Measurements from ENCODE around the gene ASB16. TPM values are rescaled to one million over a fixed set of nuclear protein-coding genes. Genes with fewer than 3 reads are reported as not detected.
A peak's percentile ranks its signal among the peaks of the same experiment; 100 is the strongest.
"Not testable (repeated sequence)": the region's sequence is repeated elsewhere in the genome, so short reads cannot be mapped to it uniquely, and the experiment has no call there.

Gene ASB16, protein sequence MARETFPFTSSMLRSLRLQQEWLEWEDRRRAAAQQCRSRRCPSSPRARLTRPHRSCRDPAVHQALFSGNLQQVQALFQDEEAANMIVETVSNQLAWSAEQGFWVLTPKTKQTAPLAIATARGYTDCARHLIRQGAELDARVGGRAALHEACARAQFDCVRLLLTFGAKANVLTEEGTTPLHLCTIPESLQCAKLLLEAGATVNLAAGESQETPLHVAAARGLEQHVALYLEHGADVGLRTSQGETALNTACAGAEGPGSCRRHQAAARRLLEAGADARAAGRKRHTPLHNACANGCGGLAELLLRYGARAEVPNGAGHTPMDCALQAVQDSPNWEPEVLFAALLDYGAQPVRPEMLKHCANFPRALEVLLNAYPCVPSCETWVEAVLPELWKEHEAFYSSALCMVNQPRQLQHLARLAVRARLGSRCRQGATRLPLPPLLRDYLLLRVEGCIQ
- total RNA-seq, result 0.17 TPM in 1 of 2 replicates, not detected in the other

DNA sequence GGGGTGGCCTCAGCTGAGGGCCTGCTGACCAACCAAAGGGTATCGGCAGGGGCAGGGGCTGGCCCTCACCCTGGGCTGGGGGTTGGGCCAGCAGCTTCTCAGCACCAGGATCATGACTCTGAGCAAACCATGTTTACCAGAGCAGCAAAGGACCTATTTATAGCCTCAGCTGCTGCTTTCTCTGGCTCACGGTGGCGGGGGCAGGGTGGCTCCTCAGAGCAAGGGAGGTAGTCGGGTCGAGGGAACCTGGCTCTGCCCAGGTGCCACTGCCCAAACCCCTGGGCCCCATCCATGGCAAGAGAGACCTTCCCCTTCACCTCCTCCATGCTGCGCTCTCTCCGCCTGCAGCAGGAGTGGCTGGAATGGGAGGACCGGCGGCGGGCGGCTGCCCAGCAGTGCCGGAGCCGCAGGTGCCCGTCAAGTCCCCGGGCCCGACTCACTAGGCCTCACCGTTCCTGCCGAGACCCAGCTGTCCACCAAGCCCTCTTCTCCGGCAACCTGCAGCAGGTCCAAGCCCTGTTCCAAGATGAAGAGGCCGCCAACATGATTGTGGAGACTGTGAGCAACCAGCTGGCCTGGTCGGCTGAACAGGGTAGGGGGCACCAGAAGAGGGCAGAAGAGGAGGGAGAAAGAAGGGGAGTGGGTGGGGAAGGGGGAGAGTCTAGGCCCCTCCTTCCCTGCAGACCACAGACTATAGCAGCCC, at the start of gene ASB16:
Gene ASB16, plus strand, starts transcription at position 206 of the 703 bp plus-strand sequence. Its CDS starts 86 bp downstream, at position 292.
- no peak for DNase-seq

DNA sequence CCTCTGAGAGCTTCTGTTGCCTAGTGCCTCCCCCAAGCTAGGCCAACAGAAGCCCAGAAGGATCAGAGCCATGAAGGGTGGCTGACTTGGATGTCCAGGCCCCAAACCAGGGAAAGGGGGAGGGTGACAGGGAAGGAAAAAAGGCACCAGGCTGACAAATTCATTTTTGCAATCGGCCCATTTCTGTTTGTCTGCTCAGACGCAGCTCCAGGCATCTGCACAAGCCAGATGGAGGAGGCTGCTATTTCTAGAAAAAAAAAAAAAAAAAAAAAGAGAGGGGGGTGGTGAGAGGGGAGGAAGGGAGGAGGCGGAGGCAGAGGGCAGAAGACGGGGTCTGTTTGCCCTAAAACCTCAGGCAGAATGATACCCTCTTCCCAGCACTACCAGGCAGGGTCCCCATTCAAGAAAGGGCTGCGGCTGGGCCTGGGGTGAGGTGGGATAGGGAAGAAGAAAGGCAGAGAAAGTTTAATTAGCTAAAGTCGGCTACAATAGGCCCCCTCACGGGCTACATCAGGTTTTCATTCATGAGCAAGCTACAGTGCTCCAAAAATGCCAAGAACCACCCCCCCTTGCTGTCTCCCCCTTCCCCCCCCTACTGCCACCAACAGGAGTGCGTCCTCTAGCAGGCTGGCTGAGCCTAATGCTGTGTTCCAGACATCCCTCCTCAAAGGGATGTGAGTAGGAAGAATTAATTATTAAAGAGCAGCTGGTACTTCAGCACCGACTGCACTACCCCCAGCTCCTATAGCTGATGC, 49.5 kb upstream of the ASB16 start:
- no peak for DNase-seq

DNA sequence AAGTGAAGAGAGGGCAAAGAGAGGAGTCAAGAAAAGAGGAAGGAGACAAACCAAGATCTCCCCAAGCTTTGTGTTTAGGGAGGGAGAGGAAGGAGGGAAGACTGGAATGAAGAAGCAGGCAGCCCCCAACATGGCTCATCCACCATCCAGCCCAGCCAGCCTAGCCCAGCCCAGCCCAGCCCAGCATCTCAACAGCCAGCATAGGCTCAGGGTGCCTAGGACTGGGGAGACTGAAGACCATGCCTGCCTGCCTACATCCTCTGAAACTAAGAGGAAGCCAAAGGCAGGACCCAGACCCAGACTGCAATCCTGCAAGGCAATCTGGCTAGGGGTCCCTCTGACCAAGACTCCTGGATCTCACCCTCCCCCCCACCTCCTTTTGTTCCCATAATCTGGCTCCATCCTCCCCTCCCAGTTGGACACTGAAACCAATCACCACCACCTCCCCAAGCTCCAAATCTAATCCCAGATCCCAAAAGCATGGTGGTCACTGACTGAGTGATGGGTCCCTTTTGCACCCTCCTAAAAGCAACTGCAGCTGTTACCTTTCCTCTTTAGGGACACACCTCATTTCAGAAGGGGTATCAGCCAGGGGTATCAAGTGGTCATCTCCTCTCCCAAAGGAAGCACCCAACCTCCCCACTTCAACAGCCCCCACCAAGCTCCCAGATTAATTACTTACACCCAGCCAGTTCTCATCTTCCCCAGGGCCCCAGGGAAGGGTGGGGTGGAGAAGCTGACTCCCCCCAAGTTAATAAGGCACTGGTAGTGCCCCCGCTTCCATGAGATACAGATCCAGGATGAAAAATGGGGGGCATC, 48.3 kb upstream of the ASB16 start:
- DNase-seq, result no peak

DNA sequence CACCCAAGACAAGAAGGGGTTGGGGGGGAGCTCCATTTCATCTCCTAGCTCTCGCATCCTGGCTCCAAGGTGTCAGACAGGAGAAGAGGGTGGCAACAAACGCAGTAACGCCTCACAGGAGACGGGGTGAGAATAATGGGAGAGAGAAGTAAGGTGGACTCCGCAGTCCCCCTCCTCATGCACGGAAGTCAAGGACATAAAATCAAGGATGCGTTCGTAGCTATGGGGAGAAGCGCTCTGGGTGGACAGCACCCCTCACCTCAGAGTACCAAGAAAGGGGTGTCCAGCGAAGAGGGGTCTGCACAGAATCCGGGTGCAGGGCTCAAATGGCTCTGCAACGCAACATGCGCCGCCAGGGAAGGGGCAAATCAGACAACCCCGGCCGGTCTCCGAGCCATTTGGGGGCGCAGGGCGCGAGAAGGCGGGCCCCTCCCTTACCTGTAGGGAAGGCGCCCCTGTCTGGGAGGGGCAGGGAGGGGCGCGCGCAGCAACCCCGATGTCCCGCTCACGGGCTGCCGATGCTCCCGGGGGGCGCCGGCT, 47.6 kb upstream of the ASB16 start:
- DNase-seq, result no peak

DNA sequence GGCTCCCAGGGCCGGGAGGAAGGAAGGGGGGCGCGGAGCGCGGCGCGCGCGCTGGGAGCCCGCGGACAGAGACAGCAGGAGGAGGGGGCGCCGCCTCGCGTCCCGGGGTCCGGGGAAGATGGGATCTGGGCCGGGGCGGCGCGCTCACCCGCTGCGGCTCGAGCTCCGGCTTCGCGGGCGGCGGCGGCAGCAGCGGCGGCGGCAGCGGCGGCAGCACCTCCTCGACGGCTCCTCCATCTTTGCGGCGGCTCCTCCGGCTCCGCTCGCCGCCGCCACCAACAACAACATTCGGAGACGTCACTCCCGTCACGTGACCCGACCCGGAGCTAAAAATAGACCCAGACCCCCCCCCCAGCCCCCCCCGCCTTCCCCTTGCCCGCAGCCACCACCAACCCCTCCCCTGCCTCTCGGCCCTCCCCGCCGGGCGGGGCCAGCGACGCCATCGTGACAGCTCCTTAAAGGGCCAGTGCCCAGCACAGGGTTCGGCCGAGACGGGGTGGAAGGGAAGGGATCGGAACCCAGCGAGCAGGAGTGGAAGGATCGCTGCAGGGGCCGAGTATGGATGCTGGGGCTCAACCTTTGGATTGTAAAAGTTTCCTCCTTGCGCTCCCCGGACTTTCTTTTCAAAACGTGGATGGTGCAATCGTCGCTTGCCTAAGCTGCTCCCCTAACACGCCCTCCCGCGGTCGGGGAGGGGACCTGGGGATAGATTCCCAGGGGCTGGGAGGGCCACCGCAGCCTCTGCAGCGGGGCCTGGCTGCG, 47.0 kb upstream of the ASB16 start, which contains the start of gene HDAC5:
Gene HDAC5, minus strand, starts transcription at position 286 of the 762 bp plus-strand sequence. CDS start 6,126 bp downstream, outside the sequence.
- peak; percentile 96 for DNase-seq

- no peak for DNase-seq
These were observed 46.4 kb upstream of the ASB16 start for GRCh38 chr17:44124118-44124438.

DNA sequence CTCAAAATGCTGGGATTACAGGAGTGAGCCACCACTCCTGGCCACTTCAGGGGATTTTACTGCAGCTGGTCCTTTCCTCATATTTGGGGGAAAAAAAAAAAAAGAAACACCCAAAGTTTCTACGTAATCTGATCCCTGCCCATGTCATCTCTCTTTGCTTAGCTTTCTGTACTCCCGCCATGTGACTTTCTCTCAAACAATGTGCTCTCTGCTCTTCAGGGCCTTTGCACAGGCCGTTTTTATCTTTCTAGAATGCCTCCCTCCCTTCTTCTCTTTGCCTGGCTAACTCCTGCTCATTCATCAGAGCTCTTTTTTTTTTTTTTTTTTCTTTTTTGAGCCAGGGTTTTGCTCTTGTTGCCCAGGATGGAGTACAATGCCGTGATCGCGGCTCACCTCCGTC, 42.1 kb upstream of the ASB16 start:
- no peak for DNase-seq

DNA sequence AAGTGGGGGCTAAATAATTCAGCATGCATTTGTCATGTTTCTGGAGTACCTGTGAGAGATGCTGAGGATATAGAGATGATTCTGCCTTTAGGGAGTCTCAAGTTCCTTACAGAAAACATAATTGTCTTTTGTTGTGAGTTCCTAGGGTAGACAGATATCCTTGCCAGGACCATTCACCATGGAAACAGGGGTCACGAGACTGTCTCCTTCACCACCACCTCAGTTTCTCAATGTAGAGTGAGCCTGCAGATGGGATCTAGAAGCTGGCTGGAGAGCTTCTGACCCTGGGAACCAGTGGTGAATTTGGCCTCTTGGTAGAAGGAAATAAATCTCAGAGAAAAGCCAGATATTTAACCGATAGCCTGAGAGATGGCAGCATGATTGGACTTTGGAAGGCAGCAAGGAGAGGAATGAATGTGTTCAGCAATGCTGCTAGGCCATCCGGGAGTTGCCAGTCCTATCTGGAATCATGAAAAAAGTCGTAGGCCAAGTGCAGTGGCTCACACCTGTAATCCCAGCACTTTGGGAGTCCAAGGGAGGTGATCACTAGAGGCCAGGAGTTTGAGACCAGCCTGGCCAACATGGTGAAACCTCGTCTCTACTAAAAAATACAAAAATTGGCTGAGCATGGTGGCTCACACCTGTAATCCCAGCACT, 39.7 kb upstream of the ASB16 start:
- no peak for DNase-seq

GRCh38 chr17:44131372-44131771, 39.1 kb upstream of the ASB16 start:
- not testable (repeated sequence) for DNase-seq

- DNase-seq, result no peak
These were observed 38.2 kb upstream of the ASB16 start for GRCh38 chr17:44132275-44132821.

- no peak for DNase-seq
These were observed 36.5 kb upstream of the ASB16 start for GRCh38 chr17:44133918-44134476.

- no peak for DNase-seq
These were observed 35.5 kb upstream of the ASB16 start for GRCh38 chr17:44134752-44135568.

DNA sequence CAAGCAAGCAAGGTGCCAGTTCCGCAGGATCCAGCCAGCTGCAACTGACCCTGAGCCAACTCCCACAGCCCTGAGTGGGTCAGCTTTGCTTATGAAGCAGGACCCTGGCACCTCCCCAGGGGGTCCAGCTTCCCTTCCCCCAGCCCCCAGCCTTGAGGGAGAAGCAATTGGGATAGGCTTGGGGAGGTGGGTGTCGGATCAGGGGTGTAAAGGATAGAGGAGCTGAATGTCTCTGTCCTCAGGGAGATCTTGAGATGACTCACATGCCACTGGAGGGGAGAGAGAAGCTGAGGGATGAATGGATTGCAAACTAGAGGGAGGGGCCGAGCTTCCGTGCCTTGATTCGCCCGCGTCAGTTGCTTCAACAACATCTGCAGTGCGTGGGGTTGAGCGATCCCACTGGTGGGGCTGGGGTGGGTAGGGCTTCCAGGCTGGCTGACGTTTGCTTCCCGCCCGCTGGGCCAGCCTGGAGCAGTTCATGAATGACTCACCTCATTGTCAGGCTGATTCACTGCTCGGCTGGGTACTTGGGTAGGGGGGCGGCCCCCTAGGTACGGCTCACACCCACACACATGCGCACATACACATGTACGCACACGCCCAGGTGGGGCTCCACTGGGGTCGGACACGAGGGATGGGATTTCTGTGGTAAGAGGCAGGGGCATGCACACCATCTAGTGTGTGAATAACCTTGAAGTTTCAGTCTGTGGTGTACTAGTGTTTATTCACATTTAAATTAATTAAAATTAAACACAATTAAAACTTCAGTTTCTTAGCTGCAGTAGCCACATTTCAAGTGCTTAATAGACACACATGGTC, 32.4 kb upstream of the ASB16 start:
- DNase-seq, result peak; percentile 95

DNA sequence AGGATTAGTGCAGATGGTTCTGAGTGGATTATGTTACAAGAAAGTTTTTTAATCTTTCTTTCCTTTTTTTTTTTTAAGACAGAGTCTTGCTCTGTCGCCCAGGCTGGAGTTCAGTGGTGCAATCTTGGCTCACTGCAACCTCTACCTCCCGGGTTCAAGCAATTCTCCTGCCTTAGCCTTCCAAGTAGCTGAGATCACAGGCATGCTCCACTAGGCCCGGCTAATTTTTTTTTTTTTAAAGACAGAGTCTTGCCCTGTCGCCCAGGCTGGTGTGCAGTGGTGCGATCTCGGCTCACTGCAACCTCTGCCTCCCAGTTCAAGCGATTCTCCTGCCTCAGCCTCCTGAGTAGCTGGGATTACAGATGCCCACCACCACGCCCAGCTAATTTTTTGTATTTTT, 26.6 kb upstream of the ASB16 start:
- DNase-seq, result not testable (repeated sequence)

DNA sequence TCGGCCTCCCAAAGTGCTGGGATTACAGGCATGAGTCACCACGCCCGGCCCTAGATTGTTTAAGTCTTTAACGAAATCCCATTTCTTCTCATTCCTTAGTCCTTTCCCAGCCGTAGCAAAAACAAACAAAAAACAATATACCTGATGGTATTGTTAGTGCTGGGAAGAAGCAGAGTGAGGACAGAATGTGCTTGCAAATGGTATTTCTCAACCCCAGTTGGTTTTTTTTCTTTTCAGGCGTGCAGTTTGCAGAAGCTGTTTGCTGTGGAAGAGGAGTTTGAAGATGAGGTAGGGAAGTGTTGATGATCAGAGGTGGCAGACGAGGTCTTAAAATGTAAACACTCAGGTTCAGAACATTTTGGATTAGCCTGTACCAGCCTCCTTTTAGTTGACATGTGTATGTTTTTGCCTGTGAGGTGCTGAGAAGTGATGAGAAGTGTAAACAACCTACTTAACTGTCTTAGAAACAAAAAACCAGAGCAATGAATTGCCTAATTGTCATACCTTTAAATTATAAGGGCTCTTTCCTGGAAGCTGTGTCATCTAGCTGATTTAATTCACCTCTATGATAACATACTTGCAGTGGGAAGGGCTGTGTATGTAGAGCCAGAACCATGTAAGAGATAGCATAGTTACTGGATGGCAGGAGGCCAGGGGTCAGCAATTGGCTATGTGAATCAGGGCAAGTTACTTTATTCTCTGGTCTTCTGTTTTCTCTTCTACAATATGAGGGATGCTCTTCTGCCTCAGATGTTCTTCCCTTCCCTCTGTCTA, 25.4 kb upstream of the ASB16 start:
- no peak for DNase-seq

- no peak for DNase-seq
These were observed 23.8 kb upstream of the ASB16 start for GRCh38 chr17:44146375-44147346.

Measured in dermis blood vessel endothelial cell (primary cell).